DND-41 (cell line): ENCODE results near the gene SLC2A8.

Experiments
- ATAC-seq: fragments of 200-7000 bp; cut with Tn5 transposase; 3 replicates; pipeline ENCODE4 v1.9.1; 2021; ENCODE audit warnings: low read depth; ENCODE audit not compliant: insufficient read depth
- DNase-seq: peaks from one replicate; pipeline ENCODE4 v3.0.0-alpha.2; 2020
- H2AFZ ChIP-seq: 2 replicates; pipeline ENCODE4 v1.6.0; 2012; ENCODE audit warnings: low read depth, low read length
- H3K27ac ChIP-seq: 2 replicates; pipeline ENCODE4 v1.5.1; 2012; ENCODE audit warnings: low read length, inconsistent platforms
- H3K27me3 ChIP-seq: fragments of 200-600 bp; sonication (generic); 2 replicates; pipeline ENCODE4 v1.6.0; 2012; ENCODE audit warnings: low read length, mild to moderate bottlenecking, inconsistent platforms; ENCODE audit not compliant: insufficient read depth, poor library complexity
- H3K36me3 ChIP-seq: 2 replicates; pipeline ENCODE4 v1.5.1; 2012; ENCODE audit warnings: low read length, inconsistent platforms; ENCODE audit not compliant: insufficient read depth
- H3K4me1 ChIP-seq: 2 replicates; pipeline ENCODE4 v1.5.1; 2012; ENCODE audit warnings: mild to moderate bottlenecking, low read length; ENCODE audit not compliant: insufficient read depth
- H3K4me2 ChIP-seq: 2 replicates; pipeline ENCODE4 v1.6.0; 2012; ENCODE audit warnings: mild to moderate bottlenecking, moderate library complexity, low read length, inconsistent platforms; ENCODE audit not compliant: insufficient read depth
- H3K4me3 ChIP-seq, 2 experiments: fragments of 200-600 bp in 1 of 2; shearing (Covaris generic) in 1 of 2; 2 replicates each; pipeline ENCODE4 v1.5.1; 2012 to 2016; ENCODE audit warnings: inconsistent platforms in 2 of 2, low read length in 2 of 2, mild to moderate bottlenecking in 2 of 2, low read depth in 1 of 2, moderate library complexity in 1 of 2
- H3K79me2 ChIP-seq: 2 replicates; pipeline ENCODE4 v1.6.0; 2012; ENCODE audit warnings: low read length, inconsistent platforms; ENCODE audit not compliant: insufficient read depth
- H3K9ac ChIP-seq: 2 replicates; pipeline ENCODE4 v1.6.0; 2012; ENCODE audit warnings: low read depth, mild to moderate bottlenecking, inconsistent platforms, low read length, moderate library complexity
- H3K9me3 ChIP-seq: 2 replicates; pipeline ENCODE4 v1.5.1; 2012; ENCODE audit warnings: low read length, moderate library complexity, mild to moderate bottlenecking, inconsistent platforms; ENCODE audit not compliant: insufficient read depth, severe bottlenecking
- H4K20me1 ChIP-seq: 2 replicates; pipeline ENCODE4 v1.6.0; 2012; ENCODE audit warnings: low read length; ENCODE audit not compliant: insufficient read depth
- CTCF ChIP-seq: IDR thresholded peaks from 2 replicates; pipeline ENCODE4 v1.5.1; 2012; ENCODE audit warnings: borderline replicate concordance, low read length, moderate library complexity, mild to moderate bottlenecking; ENCODE audit not compliant: poor library complexity, severe bottlenecking; ENCODE audit errors: extremely low read depth
- EZH2 ChIP-seq: IDR thresholded peaks from 3 replicates; pipeline ENCODE4 v1.6.1; 2012; ENCODE audit warnings: borderline replicate concordance, low read depth, mild to moderate bottlenecking, moderate library complexity, low read length, inconsistent platforms; ENCODE audit not compliant: severe bottlenecking

The SLC2A8 gene

GRCh38 chr9:127444283-127444920 is 47.4 kb downstream of the SLC2A8 start:
- H4K20me1 ChIP-seq, result peaks cover 38% of the 10 kb centered on the region

GRCh38 chr9:127444921-127445850 is 48.2 kb downstream of the SLC2A8 start:
- no peak overlapping the region for H3K27ac ChIP-seq
- ATAC-seq (peak; percentile 18; the same call in 1 of the 3 replicates), DNase-seq (no peak)
- H3K36me3 ChIP-seq, result peaks cover 84% of the 10 kb centered on the region
- H3K9ac ChIP-seq, result no peak overlapping the region
- no peak overlapping the region for H3K4me3 ChIP-seq
- no peaks in the 10 kb centered on the region for H3K9me3 ChIP-seq
- H3K27me3 ChIP-seq, result no peaks in the 10 kb centered on the region
- no peak overlapping the region for H2AFZ ChIP-seq
- peaks cover 23% of the 10 kb centered on the region for H3K79me2 ChIP-seq
- no peak overlapping the region for H3K4me2 ChIP-seq
- TF ChIP-seq CTCF (no peak), EZH2 (no peak)
- H4K20me1 ChIP-seq, result peaks cover 46% of the 10 kb centered on the region
- H3K4me1 ChIP-seq, result peaks cover 24% of the 10 kb centered on the region

More at GRCh38 chr9:127444283-127444920, 47.4 kb downstream of the SLC2A8 start:
- H3K36me3 ChIP-seq, result peaks cover 82% of the 10 kb centered on the region
- no peak overlapping the region for H3K9ac ChIP-seq
- DNase-seq (no peak), ATAC-seq (no peak; the same call in 2 of the 3 replicates)
- no peak overlapping the region for H3K27ac ChIP-seq
- TF ChIP-seq EZH2 (no peak), CTCF (no peak)
- H3K27me3 ChIP-seq, result no peaks in the 10 kb centered on the region
- H3K4me1 ChIP-seq, result peaks cover 16% of the 10 kb centered on the region
- peaks cover 15% of the 10 kb centered on the region for H3K79me2 ChIP-seq
- H3K4me2 ChIP-seq, result no peak overlapping the region
- H3K4me3 ChIP-seq, result no peak overlapping the region
- no peak overlapping the region for H2AFZ ChIP-seq
- H3K9me3 ChIP-seq, result no peaks in the 10 kb centered on the region

- H2AFZ ChIP-seq, result no peak overlapping the region
- TF ChIP-seq EZH2 (no peak), CTCF (no peak)
- peaks cover 32% of the 10 kb centered on the region for H3K79me2 ChIP-seq
- DNase-seq (no peak), ATAC-seq (0 out of 3 replicates have a peak, but pooled peaks have one; percentile 5)
- peaks cover 51% of the 10 kb centered on the region for H4K20me1 ChIP-seq
- no peak overlapping the region for H3K4me2 ChIP-seq
- H3K27ac ChIP-seq, result no peak overlapping the region
- no peak overlapping the region for H3K9ac ChIP-seq
- no peaks in the 10 kb centered on the region for H3K27me3 ChIP-seq
- no peak overlapping the region for H3K4me3 ChIP-seq
- H3K36me3 ChIP-seq, result peaks cover 83% of the 10 kb centered on the region
- no peaks in the 10 kb centered on the region for H3K9me3 ChIP-seq
- H3K4me1 ChIP-seq, result peaks cover 27% of the 10 kb centered on the region
Observed at GRCh38 chr9:127445851-127446712, 49.1 kb downstream of the SLC2A8 start.
